Activated B cell treated with CpG ODN at 0.5 μM for 24 hours (primary cell): ENCODE data around the gene P4HA2. TPM values are rescaled to one million over a fixed set of nuclear protein-coding genes. Genes with fewer than 3 reads are reported as not detected.

Source experiments
- ATAC-seq: fragments of 200-7000 bp; cut with Tn5 transposase; one replicate; pipeline ENCODE4 v1.10.0; 2021; ENCODE audit warnings: low read depth, mild to moderate bottlenecking, moderate library complexity
- CTCF ChIA-PET: fragments of 350-600 bp; sonication (Branson Sonifier 250); formaldehyde crosslinking; loops from one replicate; lab custom pipeline; 2021; ENCODE audit warnings: antibody characterized with exemption; lab: Charles Lee
- POLR2A ChIA-PET: fragments of 350-600 bp; sonication (Branson Sonifier 250); formaldehyde crosslinking; loops from one replicate; lab custom pipeline; 2021; ENCODE audit warnings: antibody characterized with exemption; lab: Charles Lee
- DNase-seq: peaks from one replicate; pipeline ENCODE4 v3.0.0; 2022
- H3K27ac Mint-ChIP-seq: one replicate; pipeline ENCODE4 v1.8.0; 2020; ENCODE audit warnings: mixed read lengths
- H3K27me3 Mint-ChIP-seq: one replicate; pipeline ENCODE4 v1.8.0; 2021; ENCODE audit warnings: mixed read lengths
- H3K36me3 Mint-ChIP-seq: one replicate; pipeline ENCODE4 v1.8.0; 2021; ENCODE audit warnings: low read depth, mixed read lengths
- H3K4me1 Mint-ChIP-seq: one replicate; pipeline ENCODE4 v1.8.0; 2021; ENCODE audit warnings: mixed read lengths
- H3K4me3 Mint-ChIP-seq: one replicate; pipeline ENCODE4 v1.8.0; 2020; ENCODE audit warnings: mild to moderate bottlenecking, mixed read lengths
- H3K9me3 Mint-ChIP-seq: one replicate; pipeline ENCODE4 v1.8.0; 2020; ENCODE audit warnings: mixed read lengths
- CTCF ChIP-seq: fragments of 200-600 bp; IDR thresholded peaks from one replicate; pipeline ENCODE4 v1.8.0; 2022; ENCODE audit warnings: antibody characterized with exemption, mild to moderate bottlenecking
- intact Hi-C: fragments of 100-400 bp; cut with micrococcal nuclease; formaldehyde crosslinking; loops from one replicate; pipeline ENCODE4 v1.15.1; 2024
- total RNA-seq: library from RNA; stranded (reverse); gene quantifications from 2 replicates; pipeline ENCODE4 v1.2.3, GENCODE V29; 2022

The P4HA2 gene
- total RNA-seq, 1 donor from 2014 or later, result 0.29 TPM

- no peak for ATAC-seq
- Mint-ChIP-seq H3K4me3 (no peak overlapping the region), H3K27ac (no peak overlapping the region), H3K36me3 (no peaks in the 10 kb centered on the region), H3K27me3 (peaks cover 24% of the 10 kb centered on the region), H3K4me1 (no peaks in the 10 kb centered on the region), H3K9me3 (no peaks in the 10 kb centered on the region)
- intact Hi-C loops, result no loop called here
- POLR2A ChIA-PET, result no interaction called here
- CTCF ChIA-PET, result no interaction called here
- TF ChIP-seq CTCF, result no peak
- DNase-seq, result no peak
Observed at GRCh38 chr5:132253452-132254320, 26.0 kb upstream of the P4HA2 start.

GRCh38 chr5:132253008-132253441 is 25.4 kb upstream of the P4HA2 start:
- Mint-ChIP-seq H3K36me3 (no peaks in the 10 kb centered on the region), H3K9me3 (no peaks in the 10 kb centered on the region), H3K4me1 (no peaks in the 10 kb centered on the region), H3K27me3 (peaks cover 24% of the 10 kb centered on the region), H3K27ac (no peak overlapping the region), H3K4me3 (no peak overlapping the region)
- no peak for TF ChIP-seq CTCF
- DNase-seq (no peak), ATAC-seq (no peak)
- intact Hi-C loops, result no loop called here
- ChIA-PET CTCF (no interaction called here), POLR2A (no interaction called here)

GRCh38 chr5:132251220-132251725 is 23.6 kb upstream of the P4HA2 start:
- peaks cover 5% of the 10 kb centered on the region for H3K9me3 Mint-ChIP-seq
- ChIA-PET POLR2A (no interaction called here), CTCF (no interaction called here)
- H3K27ac Mint-ChIP-seq, result no peak overlapping the region
- TF ChIP-seq CTCF, result no peak
- H3K4me3 Mint-ChIP-seq, result no peak overlapping the region
- peaks cover 22% of the 10 kb centered on the region for H3K27me3 Mint-ChIP-seq
- H3K36me3 Mint-ChIP-seq, result no peaks in the 10 kb centered on the region
- ATAC-seq (no peak), DNase-seq (no peak)
- intact Hi-C loops, result no loop called here
- H3K4me1 Mint-ChIP-seq, result no peaks in the 10 kb centered on the region

GRCh38 chr5:132250547-132250946 is 22.9 kb upstream of the P4HA2 start:
- no peaks in the 10 kb centered on the region for H3K4me1 Mint-ChIP-seq
- ATAC-seq, result no peak
- POLR2A ChIA-PET, result no interaction called here

More at GRCh38 chr5:132250547-132250946, 22.9 kb upstream of the P4HA2 start:
- no peak for DNase-seq
- Mint-ChIP-seq H3K27ac (no peak overlapping the region), H3K9me3 (peaks cover 11% of the 10 kb centered on the region), H3K27me3 (peaks cover 18% of the 10 kb centered on the region), H3K36me3 (no peaks in the 10 kb centered on the region), H3K4me3 (no peak overlapping the region)
- TF ChIP-seq CTCF, result no peak
- CTCF ChIA-PET, result no interaction called here
- intact Hi-C loops, result no loop called here
